ENCODE data around the gene SLC24A5. TPM values are rescaled to one million over a fixed set of nuclear protein-coding genes. Genes with fewer than 3 reads are reported as not detected.

The SLC24A5 gene
- total RNA-seq, 2 experiments from 2014 or later, result not detected

DNA sequence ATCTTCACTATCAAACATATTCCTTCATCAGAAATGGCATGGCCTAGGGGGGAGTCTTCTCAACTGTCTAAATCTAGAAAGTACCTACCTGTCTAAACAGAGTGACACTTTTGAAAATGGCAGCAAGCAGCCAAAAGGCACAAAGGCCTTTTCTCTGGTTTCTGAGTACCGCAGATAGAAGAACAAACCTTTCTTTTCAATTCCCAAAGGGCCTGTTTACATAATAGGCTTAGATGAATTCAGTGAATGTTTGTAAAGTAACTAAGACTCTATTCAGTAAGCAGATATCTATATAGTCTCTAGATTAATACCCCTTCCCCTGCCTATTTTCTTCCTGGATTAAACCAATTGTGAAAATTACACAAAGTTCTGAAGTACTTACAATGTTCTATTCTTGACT, 50.2 kb downstream of the SLC24A5 start:
- no peaks in the 10 kb centered on the region for H3K27me3 Mint-ChIP-seq
- POLR2A ChIA-PET, result no interaction called here
- ATAC-seq, result no peak

GRCh38 chr15:48175126-48175525, 54.3 kb downstream of the SLC24A5 start:
- intact Hi-C loops (cut with DNase I, micrococcal nuclease), result no loop called here
- no peak overlapping the region for H3K27ac Mint-ChIP-seq
- DNase-seq (peak; percentile 5), ATAC-seq (no peak)
- H3K4me3 Mint-ChIP-seq, result no peak overlapping the region
- H3K36me3 Mint-ChIP-seq (ENCODE audit: low read depth), result peaks cover 10% of the 10 kb centered on the region
- ChIA-PET POLR2A (no interaction called here), CTCF (no interaction called here)
- peaks cover 7% of the 10 kb centered on the region for H3K9me3 Mint-ChIP-seq (ENCODE audit: low read depth)
- peaks cover 21% of the 10 kb centered on the region for H3K4me1 Mint-ChIP-seq
- no peaks in the 10 kb centered on the region for H3K27me3 Mint-ChIP-seq

More for the DNA sequence above, 50.2 kb downstream of the SLC24A5 start:
- Mint-ChIP-seq H3K36me3 (ENCODE audit: low read depth) (peaks cover 27% of the 10 kb centered on the region), H3K9me3 (ENCODE audit: low read depth) (peaks cover 7% of the 10 kb centered on the region), H3K4me1 (peaks cover 10% of the 10 kb centered on the region), H3K4me3 (no peak overlapping the region), H3K27ac (no peak overlapping the region)
- CTCF ChIA-PET, result no interaction called here
- intact Hi-C loops (cut with DNase I, micrococcal nuclease), result no loop called here
- DNase-seq, result no peak

- peaks cover 10% of the 10 kb centered on the region for H3K36me3 Mint-ChIP-seq (ENCODE audit: low read depth)
- no peak for DNase-seq
- intact Hi-C loops (cut with DNase I, micrococcal nuclease), result no loop called here
- H3K9me3 Mint-ChIP-seq (ENCODE audit: low read depth), result peaks cover 7% of the 10 kb centered on the region
- ATAC-seq, result no peak
- CTCF ChIA-PET, result no interaction called here
- no peak overlapping the region for H3K4me3 Mint-ChIP-seq
- POLR2A ChIA-PET, result no interaction called here
- H3K4me1 Mint-ChIP-seq, result peaks cover 21% of the 10 kb centered on the region
- H3K27ac Mint-ChIP-seq, result no peak overlapping the region
- peaks cover under 1% of the 10 kb centered on the region for H3K27me3 Mint-ChIP-seq
Observed at GRCh38 chr15:48176112-48176511, 55.3 kb downstream of the SLC24A5 start.

- intact Hi-C loops (cut with DNase I, micrococcal nuclease), result no loop called here
- Mint-ChIP-seq H3K27me3 (peaks cover 5% of the 10 kb centered on the region), H3K36me3 (ENCODE audit: low read depth) (peaks cover 10% of the 10 kb centered on the region), H3K9me3 (ENCODE audit: low read depth) (peaks cover 7% of the 10 kb centered on the region), H3K4me3 (peak overlapping the region; percentile 70), H3K27ac (peak overlapping the region; percentile 19), H3K4me1 (peaks cover 21% of the 10 kb centered on the region)
- ChIA-PET CTCF (interaction anchor here (0.5 kb wide), 1 partner anchor 593 kb away, joined by 3 read pairs; no protein-coding TSS in a partner anchor), POLR2A (no interaction called here)
- ATAC-seq (no peak), DNase-seq (no peak)
Observed at GRCh38 chr15:48176957-48177356, 56.2 kb downstream of the SLC24A5 start.

DNA sequence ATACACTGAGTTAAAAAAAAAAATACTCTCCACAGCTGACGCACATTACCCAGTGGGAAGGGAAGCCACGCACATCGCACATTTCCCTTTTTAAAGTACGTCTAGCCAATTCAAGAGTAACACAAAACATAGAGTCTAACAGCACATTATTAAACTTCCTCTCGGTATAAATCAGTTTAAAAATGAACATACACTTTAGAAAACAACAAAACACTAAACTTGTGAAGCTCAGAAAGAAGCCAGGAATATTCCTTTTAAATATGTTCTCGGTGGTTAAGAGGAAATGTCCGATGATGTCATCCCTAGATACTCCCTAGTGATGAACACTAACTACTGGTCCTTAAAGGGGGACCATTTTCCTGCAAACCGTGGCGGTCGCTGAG, 56.6 kb downstream of the SLC24A5 start:
- Mint-ChIP-seq H3K4me3 (peak overlapping the region; percentile 70), H3K27ac (peak overlapping the region; percentile 86), H3K4me1 (peaks cover 21% of the 10 kb centered on the region), H3K36me3 (ENCODE audit: low read depth) (peaks cover 8% of the 10 kb centered on the region), H3K9me3 (ENCODE audit: low read depth) (peaks cover 7% of the 10 kb centered on the region), H3K27me3 (peaks cover 6% of the 10 kb centered on the region)
- intact Hi-C loops (cut with DNase I, micrococcal nuclease), result no loop called here
- DNase-seq (peak; percentile 10), ATAC-seq (peak; percentile 70)
- ChIA-PET POLR2A (no interaction called here), CTCF (interaction anchor here (0.5 to 1.0 kb wide), 3 partner anchors 11 to 593 kb away, joined by 3 to 4 read pairs (median 3); no protein-coding TSS in a partner anchor)

GRCh38 chr15:48177766-48178647, 57.2 kb downstream of the SLC24A5 start, which contains the start of gene MYEF2:
TSS of gene MYEF2 (minus strand) at chr15:48178295. CDS start at chr15:48178237, 58 bp downstream.
- H3K4me1 Mint-ChIP-seq, result peaks cover 21% of the 10 kb centered on the region
- DNase-seq, result peak; percentile 89
- H3K36me3 Mint-ChIP-seq (ENCODE audit: low read depth), result peaks cover 8% of the 10 kb centered on the region
- H3K27me3 Mint-ChIP-seq, result peaks cover 8% of the 10 kb centered on the region
- H3K9me3 Mint-ChIP-seq (ENCODE audit: low read depth), result peaks cover 3% of the 10 kb centered on the region
- peak within 1 kb of the TSS; percentile 70 for H3K4me3 Mint-ChIP-seq
- intact Hi-C loops (cut with DNase I, micrococcal nuclease), result loop anchor here in 1 of 2 experiments (1.0 to 2.0 kb wide), 2 partner anchors 153 to 633 kb away; partner anchors contain the start of genes CEP152 and DUT
- H3K27ac Mint-ChIP-seq, result peak within 1 kb of the TSS; percentile 86
- peak; percentile 91 for ATAC-seq
- ChIA-PET CTCF (interaction anchor here (0.5 to 1.2 kb wide), 4 partner anchors 11 to 592 kb away, joined by 3 to 4 read pairs (median 3); no protein-coding TSS in a partner anchor), POLR2A (interaction anchor here (0.6 kb wide), 1 partner anchor 164 kb away, joined by 4 read pairs; no protein-coding TSS in a partner anchor)

- H3K27me3 Mint-ChIP-seq, result peaks cover 8% of the 10 kb centered on the region
- ChIA-PET POLR2A (no interaction called here), CTCF (interaction anchor here (1.2 kb wide), 1 partner anchor 106 kb away, joined by 3 read pairs; no protein-coding TSS in a partner anchor)
- ATAC-seq (no peak), DNase-seq (no peak)
- peaks cover 21% of the 10 kb centered on the region for H3K4me1 Mint-ChIP-seq
- intact Hi-C loops (cut with DNase I, micrococcal nuclease), result loop anchor here in 1 of 2 experiments (1.0 to 2.0 kb wide), 2 partner anchors 153 to 632 kb away; partner anchors contain the start of genes CEP152 and DUT
- peak overlapping the region; percentile 70 for H3K4me3 Mint-ChIP-seq
- no peaks in the 10 kb centered on the region for H3K9me3 Mint-ChIP-seq (ENCODE audit: low read depth)
- H3K27ac Mint-ChIP-seq, result no peak overlapping the region
- H3K36me3 Mint-ChIP-seq (ENCODE audit: low read depth), result peaks cover 5% of the 10 kb centered on the region
Observed at GRCh38 chr15:48178648-48178931, 57.8 kb downstream of the SLC24A5 start.

GRCh38 chr15:48182749-48183148, 62.0 kb downstream of the SLC24A5 start:
- ATAC-seq, result no peak
- no peak overlapping the region for H3K4me3 Mint-ChIP-seq
- CTCF ChIA-PET, result no interaction called here

GRCh38 chr15:48185529-48185928, 64.7 kb downstream of the SLC24A5 start:
- CTCF ChIA-PET, result no interaction called here
- POLR2A ChIA-PET, result no interaction called here
- H3K27me3 Mint-ChIP-seq, result peaks cover 20% of the 10 kb centered on the region
- no peaks in the 10 kb centered on the region for H3K4me1 Mint-ChIP-seq
- intact Hi-C loops (cut with DNase I, micrococcal nuclease), result no loop called here
- no peaks in the 10 kb centered on the region for H3K9me3 Mint-ChIP-seq (ENCODE audit: low read depth)
- H3K4me3 Mint-ChIP-seq, result no peak overlapping the region
- DNase-seq, result no peak
- no peak overlapping the region for H3K27ac Mint-ChIP-seq
- no peaks in the 10 kb centered on the region for H3K36me3 Mint-ChIP-seq (ENCODE audit: low read depth)
- ATAC-seq, result no peak

More at GRCh38 chr15:48182749-48183148, 62.0 kb downstream of the SLC24A5 start:
- Mint-ChIP-seq H3K4me1 (no peaks in the 10 kb centered on the region), H3K27ac (no peak overlapping the region), H3K36me3 (ENCODE audit: low read depth) (no peaks in the 10 kb centered on the region), H3K9me3 (ENCODE audit: low read depth) (no peaks in the 10 kb centered on the region), H3K27me3 (peaks cover 17% of the 10 kb centered on the region)
- POLR2A ChIA-PET, result no interaction called here
- intact Hi-C loops (cut with DNase I, micrococcal nuclease), result no loop called here
- no peak for DNase-seq

DNA sequence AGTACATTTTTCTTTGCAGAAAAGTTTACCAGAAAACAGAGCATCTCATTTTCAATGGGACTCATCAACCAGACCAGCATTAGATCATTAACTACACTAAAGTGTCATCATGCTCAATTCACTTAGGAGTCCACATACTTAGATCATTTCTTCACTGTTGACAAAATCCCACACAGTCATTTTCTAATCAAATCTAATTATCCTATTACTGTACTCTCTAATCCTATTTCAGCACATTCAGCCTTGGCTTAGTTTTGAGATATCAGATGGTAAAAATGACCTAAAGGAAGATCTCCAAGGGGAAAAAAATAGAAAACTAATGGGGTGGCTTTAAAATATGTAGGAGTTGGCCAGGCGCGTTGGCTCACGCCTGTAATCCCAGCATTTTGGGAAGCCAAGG, 65.5 kb downstream of the SLC24A5 start:
- DNase-seq, result no peak
- Mint-ChIP-seq H3K4me1 (peaks cover under 1% of the 10 kb centered on the region), H3K36me3 (ENCODE audit: low read depth) (no peaks in the 10 kb centered on the region), H3K27ac (no peak overlapping the region), H3K9me3 (ENCODE audit: low read depth) (no peaks in the 10 kb centered on the region), H3K4me3 (no peak overlapping the region), H3K27me3 (peaks cover 25% of the 10 kb centered on the region)
- ChIA-PET CTCF (no interaction called here), POLR2A (no interaction called here)
- intact Hi-C loops (cut with DNase I, micrococcal nuclease), result no loop called here
- no peak for ATAC-seq

DNA sequence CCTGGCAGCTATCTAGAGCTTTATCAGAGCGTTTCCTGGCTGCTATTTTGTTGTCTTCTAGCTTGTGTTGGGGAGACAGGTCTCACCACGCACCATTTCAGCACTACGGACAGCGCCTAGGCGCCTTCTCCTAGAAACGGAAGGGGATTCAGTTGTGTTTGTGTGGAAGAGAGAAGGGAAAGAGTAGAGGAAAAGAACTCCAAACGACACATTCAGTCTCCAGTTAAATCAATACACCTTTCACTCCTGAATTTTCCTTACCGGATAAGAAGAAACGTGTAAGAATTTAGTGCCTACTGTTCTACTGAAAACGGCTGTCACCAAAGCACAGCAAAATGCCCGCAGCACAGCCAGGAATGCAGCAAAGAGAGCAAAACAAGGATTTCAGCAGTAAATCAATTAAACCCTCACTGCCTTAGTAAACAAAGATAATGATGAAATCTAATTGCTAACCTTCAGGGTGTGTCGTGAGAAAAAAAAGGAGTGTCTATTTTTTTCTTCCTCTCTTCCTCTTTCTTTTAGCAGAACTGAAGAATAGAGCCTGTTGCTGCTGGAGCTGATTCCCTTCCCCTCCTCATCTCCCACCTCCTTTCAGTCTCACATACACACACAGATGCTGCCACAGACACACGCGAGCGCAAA, 70.3 kb downstream of the SLC24A5 start:
- intact Hi-C loops (cut with DNase I, micrococcal nuclease), result no loop called here
- ChIA-PET CTCF (no interaction called here), POLR2A (no interaction called here)
- H3K27ac Mint-ChIP-seq, result no peak overlapping the region
- H3K9me3 Mint-ChIP-seq (ENCODE audit: low read depth), result no peaks in the 10 kb centered on the region
- ATAC-seq (no peak), DNase-seq (peak; percentile 71)
- peaks cover 6% of the 10 kb centered on the region for H3K4me1 Mint-ChIP-seq
- H3K36me3 Mint-ChIP-seq (ENCODE audit: low read depth), result no peaks in the 10 kb centered on the region
- peak overlapping the region; percentile 4 for H3K4me3 Mint-ChIP-seq
- H3K27me3 Mint-ChIP-seq, result peaks cover 40% of the 10 kb centered on the region
